Testis (tissue), 3 donors: Measurements from ENCODE around the gene MRFAP1. TPM values are rescaled to one million over a fixed set of nuclear protein-coding genes. Genes with fewer than 3 reads are reported as not detected.

Source experiments
- DNase-seq: peaks from one replicate; pipeline ENCODE4 v3.0.0-alpha.2; 2019
- H3K27ac ChIP-seq, 2 donors: fragments of 200-600 bp; sonication (generic); one replicate each; pipeline ENCODE4 v1.5.1; 2019
- H3K27me3 ChIP-seq: fragments of 200-600 bp; sonication (generic); one replicate; pipeline ENCODE4 v1.5.1; 2019
- H3K36me3 ChIP-seq: fragments of 200-600 bp; sonication (generic); one replicate; pipeline ENCODE4 v1.5.1; 2017; ENCODE audit warnings: low read depth; ENCODE audit errors: missing control alignments
- H3K4me1 ChIP-seq: fragments of 200-600 bp; sonication (generic); one replicate; pipeline ENCODE4 v1.5.1; 2019
- H3K4me3 ChIP-seq, 2 donors: fragments of 200-600 bp; sonication (generic); one replicate each; pipeline ENCODE4 v1.5.1; 2017 to 2019
- H3K9me3 ChIP-seq: fragments of 200-600 bp; sonication (generic); one replicate; pipeline ENCODE4 v1.5.1; 2017
- CTCF ChIP-seq, 3 experiments: fragments of 450-650 bp in 2 of 3; fragments of 200-600 bp in 1 of 3; sonication (generic) in 1 of 3; IDR thresholded peaks; one replicate each; pipeline ENCODE4 v1.5.1; 2016 to 2019; ENCODE audit warnings: antibody characterized with exemption in 3 of 3, mild to moderate bottlenecking in 2 of 3, moderate library complexity in 1 of 3
- POLR2A ChIP-seq: fragments of 450-650 bp; IDR thresholded peaks from one replicate; pipeline ENCODE4 v1.6.1; 2017; ENCODE audit warnings: antibody characterized with exemption, mild to moderate bottlenecking, moderate library complexity
- WGBS, 2 donors: methylation state at CpG; one replicate each; pipeline ENCODE4 v1.1.5; 2018; 5-methylcytosine and 5-hydroxymethylcytosine counted together
- intact Hi-C: fragments of 100-400 bp; cut with DNase I; formaldehyde crosslinking; loops from one replicate; pipeline ENCODE4 v1.15.1; 2023; ENCODE audit warnings: low total_unique reads
- polyA plus RNA-seq: library from polyadenylated mRNA; stranded (reverse); fragments of 350-450 nt; fragmentation: Illumina TruSeq; extraction: RNeasy Lipid Tissue Mini Kit (QIAGEN cat#74804); gene quantifications from one replicate; pipeline ENCODE4 v1.2.3, GENCODE V29; 2014; ENCODE audit warnings: low read depth, low replicate concordance; ENCODE audit not compliant: insufficient read depth
- total RNA-seq, 2 donors: library from RNA; depleted of rRNA; stranded (reverse); fragments of >200 nt; gene quantifications; one replicate each; pipeline ENCODE4 v1.2.3, GENCODE V29; 2016

MRFAP1 gene
- total and polyA plus RNA-seq, 3 donors from 2014 or later, result 289 to 382 (median 308) TPM

GRCh38 chr4:6641164-6641970 lies 882 bp downstream of the MRFAP1 start:
- Histone ChIP-seq H3K9me3 (no peaks in the 10 kb centered on the region), H3K27ac (peak overlapping the region; percentile 95 to 97), H3K4me1 (peaks cover 24% of the 10 kb centered on the region), H3K36me3 (no peaks in the 10 kb centered on the region), H3K27me3 (no peaks in the 10 kb centered on the region), H3K4me3 (peak overlapping the region; percentile 84 to 85)
- intact Hi-C loops, result no loop called here
- TF ChIP-seq POLR2A (no peak), CTCF (IDR thresholded peaks at IDR 0.05) (no peak)
- peak; percentile 46 for DNase-seq
- WGBS, 2 donors, result 0 to 1% methylated on average over 35 to 50 of the region's 50 CpGs

- no peak for DNase-seq
- intact Hi-C loops, result no loop called here
- Histone ChIP-seq H3K4me3 (peak overlapping the region; percentile 84 to 85), H3K4me1 (peaks cover 24% of the 10 kb centered on the region), H3K9me3 (no peaks in the 10 kb centered on the region), H3K27me3 (no peaks in the 10 kb centered on the region), H3K27ac (peak overlapping the region; percentile 95 to 97), H3K36me3 (no peaks in the 10 kb centered on the region)
- TF ChIP-seq POLR2A (no peak), CTCF (IDR thresholded peaks at IDR 0.05) (no peak)
- WGBS, 2 donors, result 14 to 17% methylated on average over 5 of the region's 5 CpGs
Measured at GRCh38 chr4:6641971-6642320, 1.5 kb downstream of the MRFAP1 start.

- no peaks in the 10 kb centered on the region for H3K9me3 ChIP-seq
- no peaks in the 10 kb centered on the region for H3K27me3 ChIP-seq
- H3K4me1 ChIP-seq, result peaks cover 24% of the 10 kb centered on the region
- H3K4me3 ChIP-seq, result no peak overlapping the region
- intact Hi-C loops, result no loop called here
- no peak for TF ChIP-seq POLR2A
- no peak for TF ChIP-seq CTCF (IDR thresholded peaks at IDR 0.05)
- H3K36me3 ChIP-seq, result no peaks in the 10 kb centered on the region
- H3K27ac ChIP-seq, result peak overlapping the region in 1 of 2 donors; percentile 32
- WGBS, 2 donors, result 45 to 54% methylated on average over 8 of the region's 8 CpGs
- no peak for DNase-seq
Measured at GRCh38 chr4:6643141-6643847, 2.8 kb downstream of the MRFAP1 start.

GRCh38 chr4:6644792-6645530 lies 4.5 kb downstream of the MRFAP1 start:
- Histone ChIP-seq H3K27ac (no peak overlapping the region), H3K4me1 (peaks cover 22% of the 10 kb centered on the region), H3K36me3 (no peaks in the 10 kb centered on the region), H3K27me3 (no peaks in the 10 kb centered on the region), H3K9me3 (no peaks in the 10 kb centered on the region), H3K4me3 (no peak overlapping the region)
- WGBS, 2 donors, result 70 to 76% methylated on average over 5 of the region's 5 CpGs
- intact Hi-C loops, result no loop called here
- no peak for DNase-seq
- TF ChIP-seq CTCF (IDR thresholded peaks at IDR 0.05) (no peak), POLR2A (no peak)
